ENCODE results near the gene DARS2.

The DARS2 gene

GRCh38 chr1:173818459-173818858 is 6.0 kb upstream of the DARS2 start:
- no peak overlapping the region for H3K4me3 ChIP-seq
- H3K9me3 ChIP-seq (ENCODE audit: low read depth, low read length), result no peaks in the 10 kb centered on the region
- no peak for DNase-seq (ENCODE audit: low read depth, low spot score)
- H3K27ac ChIP-seq, result no peak overlapping the region
- TF ChIP-seq POLR2AphosphoS5 (IDR thresholded peaks at IDR 0.05; ENCODE audit: borderline replicate concordance, low read depth, low read length), result no peak
- TF ChIP-seq FOXP2 (optimal IDR thresholded peaks at IDR 0.05; ENCODE audit: control extremely low read depth, extremely low read length, insufficient read depth), result no peak
- TF ChIP-seq EZH2 (IDR thresholded peaks at IDR 0.05), result no peak
- H3K9ac ChIP-seq (ENCODE audit: insufficient read length), result no peak overlapping the region
- H3K36me3 ChIP-seq (ENCODE audit: insufficient read depth, low read length), result peaks cover 39% of the 10 kb centered on the region

GRCh38 chr1:173821680-173822079 is 2.8 kb upstream of the DARS2 start:
- TF ChIP-seq POLR2AphosphoS5 (IDR thresholded peaks at IDR 0.05; ENCODE audit: borderline replicate concordance, low read depth, low read length) (no peak), FOXP2 (optimal IDR thresholded peaks at IDR 0.05; ENCODE audit: control extremely low read depth, extremely low read length, insufficient read depth) (no peak), EZH2 (IDR thresholded peaks at IDR 0.05) (no peak)
- no peak overlapping the region for H3K9ac ChIP-seq (ENCODE audit: insufficient read length)
- H3K4me3 ChIP-seq, result no peak overlapping the region
- no peaks in the 10 kb centered on the region for H3K9me3 ChIP-seq (ENCODE audit: low read depth, low read length)
- H3K27ac ChIP-seq, result no peak overlapping the region
- H3K36me3 ChIP-seq (ENCODE audit: insufficient read depth, low read length), result peaks cover 39% of the 10 kb centered on the region
- DNase-seq (ENCODE audit: low read depth, low spot score), result no peak

GRCh38 chr1:173823781-173824314 is 625 bp upstream of the DARS2 start:
- no peaks in the 10 kb centered on the region for H3K9me3 ChIP-seq (ENCODE audit: low read depth, low read length)
- TF ChIP-seq EZH2 (IDR thresholded peaks at IDR 0.05) (no peak), POLR2AphosphoS5 (IDR thresholded peaks at IDR 0.05; ENCODE audit: borderline replicate concordance, low read depth, low read length) (no peak), FOXP2 (optimal IDR thresholded peaks at IDR 0.05; ENCODE audit: control extremely low read depth, extremely low read length, insufficient read depth) (no peak)
- H3K36me3 ChIP-seq (ENCODE audit: insufficient read depth, low read length), result peaks cover 31% of the 10 kb centered on the region
- H3K9ac ChIP-seq (ENCODE audit: insufficient read length), result peak overlapping the region; percentile 97
- peak overlapping the region; percentile 94 for H3K4me3 ChIP-seq
- DNase-seq (ENCODE audit: low read depth, low spot score), result no peak
- peak overlapping the region; percentile 99 for H3K27ac ChIP-seq

- DNase-seq (ENCODE audit: low read depth, low spot score), result no peak
- Histone ChIP-seq H3K9me3 (ENCODE audit: low read depth, low read length) (no peaks in the 10 kb centered on the region), H3K9ac (ENCODE audit: insufficient read length) (no peak overlapping the region), H3K4me3 (no peak overlapping the region), H3K27ac (no peak overlapping the region), H3K36me3 (ENCODE audit: insufficient read depth, low read length) (peaks cover 14% of the 10 kb centered on the region)
- no peak for TF ChIP-seq EZH2 (IDR thresholded peaks at IDR 0.05)
- TF ChIP-seq POLR2AphosphoS5 (IDR thresholded peaks at IDR 0.05; ENCODE audit: borderline replicate concordance, low read depth, low read length), result no peak
- TF ChIP-seq FOXP2 (optimal IDR thresholded peaks at IDR 0.05; ENCODE audit: control extremely low read depth, extremely low read length, insufficient read depth), result no peak
These were observed 3.1 kb downstream of the DARS2 start for GRCh38 chr1:173827611-173828010.

GRCh38 chr1:173832748-173833147 is 8.3 kb downstream of the DARS2 start:
- H3K36me3 ChIP-seq (ENCODE audit: insufficient read depth, low read length), result peaks cover 54% of the 10 kb centered on the region
- H3K27ac ChIP-seq, result no peak overlapping the region
- H3K9ac ChIP-seq (ENCODE audit: insufficient read length), result no peak overlapping the region
- no peak overlapping the region for H3K4me3 ChIP-seq
- no peak for DNase-seq (ENCODE audit: low read depth, low spot score)
- H3K9me3 ChIP-seq (ENCODE audit: low read depth, low read length), result no peaks in the 10 kb centered on the region
- TF ChIP-seq FOXP2 (optimal IDR thresholded peaks at IDR 0.05; ENCODE audit: control extremely low read depth, extremely low read length, insufficient read depth) (no peak), EZH2 (IDR thresholded peaks at IDR 0.05) (no peak), POLR2AphosphoS5 (IDR thresholded peaks at IDR 0.05; ENCODE audit: borderline replicate concordance, low read depth, low read length) (no peak)

- H3K36me3 ChIP-seq (ENCODE audit: insufficient read depth, low read length), result peaks cover 42% of the 10 kb centered on the region
- no peak overlapping the region for H3K27ac ChIP-seq
- no peak for TF ChIP-seq EZH2 (IDR thresholded peaks at IDR 0.05)
- TF ChIP-seq FOXP2 (optimal IDR thresholded peaks at IDR 0.05; ENCODE audit: control extremely low read depth, extremely low read length, insufficient read depth), result no peak
- TF ChIP-seq POLR2AphosphoS5 (IDR thresholded peaks at IDR 0.05; ENCODE audit: borderline replicate concordance, low read depth, low read length), result no peak
- no peaks in the 10 kb centered on the region for H3K9me3 ChIP-seq (ENCODE audit: low read depth, low read length)
- H3K4me3 ChIP-seq, result no peak overlapping the region
- no peak overlapping the region for H3K9ac ChIP-seq (ENCODE audit: insufficient read length)
- no peak for DNase-seq (ENCODE audit: low read depth, low spot score)
These were observed 27.6 kb downstream of the DARS2 start for GRCh38 chr1:173852105-173852504.

GRCh38 chr1:173853074-173853473 is 28.6 kb downstream of the DARS2 start:
- H3K9ac ChIP-seq (ENCODE audit: insufficient read length), result no peak overlapping the region
- DNase-seq (ENCODE audit: low read depth, low spot score), result no peak

GRCh38 chr1:173856014-173856413 is 31.5 kb downstream of the DARS2 start:
- TF ChIP-seq EZH2 (IDR thresholded peaks at IDR 0.05) (no peak), POLR2AphosphoS5 (IDR thresholded peaks at IDR 0.05; ENCODE audit: borderline replicate concordance, low read depth, low read length) (no peak; the same call in 1 of the 2 replicates), FOXP2 (optimal IDR thresholded peaks at IDR 0.05; ENCODE audit: control extremely low read depth, extremely low read length, insufficient read depth) (no peak)
- Histone ChIP-seq H3K27ac (no peak overlapping the region), H3K9me3 (ENCODE audit: low read depth, low read length) (no peaks in the 10 kb centered on the region), H3K4me3 (no peak overlapping the region), H3K36me3 (ENCODE audit: insufficient read depth, low read length) (peaks cover 64% of the 10 kb centered on the region), H3K9ac (ENCODE audit: insufficient read length) (no peak overlapping the region)
- no peak for DNase-seq (ENCODE audit: low read depth, low spot score)

More at GRCh38 chr1:173853074-173853473, 28.6 kb downstream of the DARS2 start:
- no peak overlapping the region for H3K4me3 ChIP-seq
- H3K36me3 ChIP-seq (ENCODE audit: insufficient read depth, low read length), result peaks cover 51% of the 10 kb centered on the region
- TF ChIP-seq POLR2AphosphoS5 (IDR thresholded peaks at IDR 0.05; ENCODE audit: borderline replicate concordance, low read depth, low read length) (no peak), EZH2 (IDR thresholded peaks at IDR 0.05) (no peak), FOXP2 (optimal IDR thresholded peaks at IDR 0.05; ENCODE audit: control extremely low read depth, extremely low read length, insufficient read depth) (no peak)
- H3K9me3 ChIP-seq (ENCODE audit: low read depth, low read length), result no peaks in the 10 kb centered on the region
- no peak overlapping the region; the same call in 1 of the 2 replicates for H3K27ac ChIP-seq

- H3K4me3 ChIP-seq, result no peak overlapping the region
- no peak for DNase-seq (ENCODE audit: low read depth, low spot score)
- no peak overlapping the region for H3K9ac ChIP-seq (ENCODE audit: insufficient read length)
- H3K9me3 ChIP-seq (ENCODE audit: low read depth, low read length), result no peaks in the 10 kb centered on the region
- peaks cover 61% of the 10 kb centered on the region for H3K36me3 ChIP-seq (ENCODE audit: insufficient read depth, low read length)
- TF ChIP-seq POLR2AphosphoS5 (IDR thresholded peaks at IDR 0.05; ENCODE audit: borderline replicate concordance, low read depth, low read length), result no peak
- no peak for TF ChIP-seq FOXP2 (optimal IDR thresholded peaks at IDR 0.05; ENCODE audit: control extremely low read depth, extremely low read length, insufficient read depth)
- no peak for TF ChIP-seq EZH2 (IDR thresholded peaks at IDR 0.05)
- no peak overlapping the region for H3K27ac ChIP-seq
These were observed 32.4 kb downstream of the DARS2 start for GRCh38 chr1:173856903-173857302.
